Measurements from ENCODE around the gene EPHB1. TPM values are rescaled to one million over a fixed set of nuclear protein-coding genes. Genes with fewer than 3 reads are reported as not detected.
A peak's percentile ranks its signal among the peaks of the same experiment; 100 is the strongest.

The EPHB1 gene
- total RNA-seq, 1 experiment from 2014 or later = 2.8 TPM

DNA sequence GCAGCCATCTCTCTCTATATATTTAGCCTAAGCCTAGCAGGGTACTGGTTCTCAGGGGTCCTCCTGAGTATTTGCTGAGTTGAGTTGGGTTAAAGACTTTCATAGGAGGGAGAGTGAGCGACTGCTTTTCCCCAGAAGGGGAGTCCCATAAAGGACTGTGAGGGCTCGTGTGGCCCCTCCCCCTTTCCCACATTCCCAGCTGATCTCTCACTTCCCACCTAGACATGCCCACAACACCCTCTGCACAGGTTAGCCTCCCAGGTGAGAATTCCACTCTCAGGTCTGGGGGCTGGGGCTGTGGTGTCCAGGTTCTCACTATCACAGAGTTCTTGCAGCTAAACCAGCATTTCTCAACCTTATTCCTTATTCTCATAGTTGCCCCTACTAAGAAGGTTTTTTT, 15.8 kb downstream of the EPHB1 start:
- peak; percentile 50 for DNase-seq
- Histone ChIP-seq H2AK5ac (ENCODE audit: insufficient read length, low read length) (no peak overlapping the region), H3K4me2 (ENCODE audit: insufficient read depth, insufficient read length, low read length) (no peak overlapping the region), H3K4ac (ENCODE audit: low read depth, low read length) (no peak overlapping the region), H3K23me2 (ENCODE audit: insufficient read length, low read depth, low read length, poor library complexity, severe bottlenecking) (no peaks in the 10 kb centered on the region), H3K27me3 (ENCODE audit: insufficient read depth, low read length) (no peaks in the 10 kb centered on the region), H3K56ac (ENCODE audit: insufficient read length, low read depth, low read length) (no peak overlapping the region), H3K18ac (ENCODE audit: insufficient read length, low read depth, low read length) (no peak overlapping the region), H3K27ac (ENCODE audit: insufficient read length, low read depth, low read length) (no peak overlapping the region), H3K14ac (ENCODE audit: insufficient read depth, low read length) (no peak overlapping the region), H4K8ac (replicated peaks; ENCODE audit: insufficient read length, low read depth, low read length) (no peak overlapping the region), H4K20me1 (ENCODE audit: control insufficient read depth, insufficient read depth, insufficient read length) (no peaks in the 10 kb centered on the region), H3K23ac (ENCODE audit: insufficient read length, low read depth, low read length) (no peak overlapping the region), H2BK15ac (ENCODE audit: low read depth, low read length) (no peak overlapping the region), H3K79me2 (ENCODE audit: insufficient read depth, low read length) (no peaks in the 10 kb centered on the region), H4K5ac (ENCODE audit: insufficient read length, low read depth, low read length) (no peak overlapping the region), H4K91ac (ENCODE audit: insufficient read length, low read depth, low read length) (no peak overlapping the region), H2BK5ac (ENCODE audit: insufficient read length, low read length) (no peak overlapping the region), H2AFZ (ENCODE audit: low read length) (no peak overlapping the region), H3T11ph (ENCODE audit: low read length) (no peak overlapping the region), H2BK12ac (ENCODE audit: insufficient read length, low read depth, low read length) (no peak overlapping the region), H2BK120ac (ENCODE audit: low read depth, low read length, poor library complexity, severe bottlenecking) (no peak overlapping the region), H3K4me1 (ENCODE audit: insufficient read depth, low read length) (peaks cover 19% of the 10 kb centered on the region), H3K79me1 (ENCODE audit: insufficient read depth, low read depth, low read length, poor library complexity, severe bottlenecking) (no peaks in the 10 kb centered on the region), H2BK20ac (ENCODE audit: low read depth, low read length, poor library complexity, severe bottlenecking) (no peak overlapping the region), H3K9me3 (ENCODE audit: control insufficient read depth, low read depth, low read length) (no peaks in the 10 kb centered on the region), H3K9ac (ENCODE audit: extremely low read depth, insufficient read length, low read length) (no peak overlapping the region)
- WGBS (ENCODE audit: extremely low coverage, insufficient read length, low lambda C conversion rate) = no CpG with 5 or more reads among the region's 2 CpGs
- Mint-ChIP-seq H3K36me3 (ENCODE audit: insufficient read depth in 1 of 3, low read depth in 3 of 3) (no peaks in the 10 kb centered on the region), H3K4me3 (peak overlapping the region in 1 of 2 experiments; percentile 31; a peak in 1 of 5 replicates), H3K4me1 (peaks cover 35 to 43% of the 10 kb centered on the region in 2 experiments), H3K27ac (peak overlapping the region in 1 of 3 experiments; percentile 54; a peak in 2 of 7 replicates), H3K9me3 (no peaks in the 10 kb centered on the region), H3K27me3 (ENCODE audit: low read depth) (peaks cover 4% of the 10 kb centered on the region)
- TF ChIP-seq, protein P1, sequence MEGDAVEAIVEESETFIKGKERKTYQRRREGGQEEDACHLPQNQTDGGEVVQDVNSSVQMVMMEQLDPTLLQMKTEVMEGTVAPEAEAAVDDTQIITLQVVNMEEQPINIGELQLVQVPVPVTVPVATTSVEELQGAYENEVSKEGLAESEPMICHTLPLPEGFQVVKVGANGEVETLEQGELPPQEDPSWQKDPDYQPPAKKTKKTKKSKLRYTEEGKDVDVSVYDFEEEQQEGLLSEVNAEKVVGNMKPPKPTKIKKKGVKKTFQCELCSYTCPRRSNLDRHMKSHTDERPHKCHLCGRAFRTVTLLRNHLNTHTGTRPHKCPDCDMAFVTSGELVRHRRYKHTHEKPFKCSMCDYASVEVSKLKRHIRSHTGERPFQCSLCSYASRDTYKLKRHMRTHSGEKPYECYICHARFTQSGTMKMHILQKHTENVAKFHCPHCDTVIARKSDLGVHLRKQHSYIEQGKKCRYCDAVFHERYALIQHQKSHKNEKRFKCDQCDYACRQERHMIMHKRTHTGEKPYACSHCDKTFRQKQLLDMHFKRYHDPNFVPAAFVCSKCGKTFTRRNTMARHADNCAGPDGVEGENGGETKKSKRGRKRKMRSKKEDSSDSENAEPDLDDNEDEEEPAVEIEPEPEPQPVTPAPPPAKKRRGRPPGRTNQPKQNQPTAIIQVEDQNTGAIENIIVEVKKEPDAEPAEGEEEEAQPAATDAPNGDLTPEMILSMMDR (conservative IDR thresholded peaks at IDR 0.05) = no peak

Measured in H9 (cell line).